Endothelial cell of umbilical vein (primary cell): ENCODE results near the gene MARVELD3. TPM values are rescaled to one million over a fixed set of nuclear protein-coding genes. Genes with fewer than 3 reads are reported as not detected.

Experiments
- BruUV-seq: library from RNA; stranded (reverse); fragments of 400-500 nt; replicated peaks from 2 replicates; lab custom pipeline; 2021; lab: Mats Ljungman, UMichigan
- CTCF ChIA-PET: fragments of 300-600, 350-600 bp; sonication (Branson Sonifier 250); formaldehyde crosslinking; loops from one replicate; lab custom pipeline; 2021; ENCODE audit warnings: antibody characterized with exemption, inconsistent platforms; lab: Charles Lee
- POLR2A ChIA-PET: fragments of 300-600, 350-600 bp; sonication (Branson Sonifier 250); formaldehyde crosslinking; loops from one replicate; lab custom pipeline; 2021; ENCODE audit warnings: antibody characterized with exemption, inconsistent platforms; lab: Charles Lee
- DNase-seq: peaks from one replicate; pipeline ENCODE4 v3.0.0-alpha.2; 2011; ENCODE audit warnings: low read depth, low spot score
- FAIRE-seq: peaks from 2 replicates; lab custom pipeline; 2011; peaks lifted over from hg19 to GRCh38; lab: Jason Lieb, UNC
- H2AFZ ChIP-seq: 2 replicates; pipeline ENCODE4 v1.6.0; 2012; ENCODE audit warnings: low read depth, low read length, control low read depth, inconsistent platforms
- H3K27ac ChIP-seq: 2 replicates; pipeline ENCODE4 v1.5.1; 2011; ENCODE audit warnings: low read depth, mild to moderate bottlenecking, control low read depth, low read length, moderate library complexity; ENCODE audit not compliant: insufficient read depth
- H3K27me3 ChIP-seq, 2 experiments: 2 replicates each; pipeline versions ENCODE4 v1.6.0 to v1.6.1; 2011; ENCODE audit warnings: low read length in 2 of 2, mixed read lengths in 1 of 2; ENCODE audit not compliant: control insufficient read depth in 2 of 2, insufficient read depth in 2 of 2
- H3K36me3 ChIP-seq, 2 experiments: 2 replicates in 1 of 2; 3 replicates in 1 of 2; pipeline ENCODE4 v1.5.1; 2011; ENCODE audit warnings: low read length in 2 of 2, mild to moderate bottlenecking in 1 of 2, moderate library complexity in 1 of 2; ENCODE audit not compliant: control insufficient read depth in 2 of 2, insufficient read depth in 2 of 2; ENCODE audit errors: extremely low read depth in 1 of 2
- H3K4me1 ChIP-seq: 3 replicates; pipeline ENCODE4 v1.5.1; 2011; ENCODE audit warnings: mild to moderate bottlenecking, low read length; ENCODE audit not compliant: control insufficient read depth, insufficient read depth; ENCODE audit errors: extremely low read depth
- H3K4me2 ChIP-seq: 2 replicates; pipeline ENCODE4 v1.6.1; 2011; ENCODE audit warnings: low read length, control low read depth, mixed read lengths; ENCODE audit not compliant: insufficient read depth
- H3K4me3 ChIP-seq, 3 experiments: fragments of 200-600 bp in 1 of 3; sonication (generic), shearing (Covaris generic) in 1 of 3; replicated peaks in 1 of 3; 2 replicates each; pipeline ENCODE4 v1.5.1; 2011 to 2016; ENCODE audit warnings: control low read depth in 3 of 3, low read length in 3 of 3, mild to moderate bottlenecking in 2 of 3, inconsistent platforms in 1 of 3, low read depth in 1 of 3, moderate library complexity in 1 of 3; ENCODE audit not compliant: insufficient read depth in 1 of 3
- H3K79me2 ChIP-seq: 2 replicates; pipeline ENCODE4 v1.6.0; 2012; ENCODE audit warnings: low read length, inconsistent platforms; ENCODE audit not compliant: control insufficient read depth, insufficient read depth
- H3K9ac ChIP-seq: replicated peaks from 2 replicates; pipeline ENCODE3; 2011; ENCODE audit warnings: low read length, control low read depth; ENCODE audit not compliant: insufficient read depth; ENCODE audit errors: extremely low read depth
- H3K9me1 ChIP-seq: replicated peaks from 3 replicates; pipeline ENCODE4 v1.6.0; 2011; ENCODE audit warnings: mild to moderate bottlenecking, low read length; ENCODE audit not compliant: control insufficient read depth, insufficient read depth; ENCODE audit errors: extremely low read depth
- H3K9me3 ChIP-seq: replicated peaks from 2 replicates; pipeline ENCODE4 v1.5.1; 2012; ENCODE audit warnings: low read length, inconsistent platforms; ENCODE audit not compliant: control insufficient read depth, insufficient read depth
- H4K20me1 ChIP-seq: replicated peaks from 2 replicates; pipeline ENCODE3; 2011; ENCODE audit warnings: mild to moderate bottlenecking, low read length; ENCODE audit not compliant: control insufficient read depth, insufficient read depth; ENCODE audit errors: extremely low read depth
- CTCF ChIP-seq, 2 donors: IDR thresholded peaks; 1 replicate in 1 of 2; 2 replicates in 1 of 2; pipeline ENCODE4 v1.5.1; 2011; ENCODE audit warnings: low read length in 2 of 2, mild to moderate bottlenecking in 2 of 2, moderate library complexity in 2 of 2, control low read depth in 1 of 2, inconsistent platforms in 1 of 2, low read depth in 1 of 2; ENCODE audit not compliant: insufficient read depth in 1 of 2; ENCODE audit errors: extremely low read depth in 1 of 2
- EZH2 ChIP-seq: IDR thresholded peaks from 2 replicates; pipeline ENCODE4 v1.6.1; 2012; ENCODE audit warnings: borderline replicate concordance, low read depth, mild to moderate bottlenecking, moderate library complexity, low read length, inconsistent platforms; ENCODE audit not compliant: severe bottlenecking
- FOS ChIP-seq: IDR thresholded peaks from 2 replicates; pipeline ENCODE4 v1.6.1; 2011; ENCODE audit warnings: mild to moderate bottlenecking, low read length, moderate library complexity, borderline replicate concordance; ENCODE audit not compliant: insufficient read depth
- GATA2 ChIP-seq: IDR thresholded peaks from 2 replicates; pipeline ENCODE4 v1.7.0; 2011; ENCODE audit warnings: low read depth, mild to moderate bottlenecking, moderate library complexity, mixed read lengths, low read length; ENCODE audit not compliant: insufficient read length, insufficient read depth
- JUN ChIP-seq: IDR thresholded peaks from 2 replicates; pipeline ENCODE4 v1.6.1; 2011; ENCODE audit warnings: borderline replicate concordance, low read depth; ENCODE audit not compliant: insufficient read length, insufficient read depth
- MYC ChIP-seq: IDR thresholded peaks from one replicate; pipeline ENCODE4 v1.6.1; 2011; ENCODE audit warnings: mild to moderate bottlenecking, low read depth, low read length
- POLR2A ChIP-seq: IDR thresholded peaks from 2 replicates; pipeline ENCODE4 v1.6.1; 2012; ENCODE audit warnings: low read depth, mild to moderate bottlenecking, control low read depth, low read length
- POLR2AphosphoS5 ChIP-seq: IDR thresholded peaks from 2 replicates; pipeline ENCODE4 v1.6.1; 2012; ENCODE audit warnings: low read depth, mild to moderate bottlenecking, control low read depth, low read length, moderate library complexity; ENCODE audit not compliant: insufficient read depth
- dilution Hi-C: fragments of 300-500 bp; cut with MboI; formaldehyde crosslinking; loops from one replicate; pipeline ENCODE4 v1.15.0; 2019; ENCODE audit warnings: low sequenced_read_pairs; ENCODE audit not compliant: extremely low pct_ligation_motif_present
- intact Hi-C: fragments of 100-400 bp; cut with micrococcal nuclease; formaldehyde crosslinking; loops from one replicate; pipeline ENCODE4 v1.10.0; 2022
- polyA plus RNA-seq, 4 experiments: library from polyadenylated mRNA; depleted of rRNA in 3 of 4; stranded (reverse) in 3 of 4; unstranded in 1 of 4; fragments of >200 nt; gene quantifications; 2 replicates each; pipeline versions ENCODE4 v1.2.1 to v1.2.3, GENCODE V29; 2011 to 2012; ENCODE audit warnings: missing spikeins in 1 of 4
- total RNA-seq: library from RNA; stranded (reverse); gene quantifications from 2 replicates; pipeline ENCODE4 v1.2.3, GENCODE V29; 2021
- TF ChIP-seq, protein P1 (sequence below): IDR thresholded peaks from 2 replicates; pipeline ENCODE4 v1.6.1; 2011; ENCODE audit not compliant: insufficient read depth, insufficient read length

Gene MARVELD3
- total and polyA plus RNA-seq, 2 donors (not counting 3 experiments of a cell fraction or from before 2014, with no cell fraction given) = not detected

- BruUV-seq = no TSS peak
- TF ChIP-seq EZH2 (no peak), GATA2 (no peak), POLR2A (no peak), CTCF (IDR thresholded peaks at IDR 0.05; ENCODE audit: extremely low read depth in 1 of 2, insufficient read depth in 1 of 2, low read depth in 1 of 2, low read length in 2 of 2) (no peak), FOS (no peak), MYC (no peak), JUN (no peak), POLR2AphosphoS5 (no peak)
- TF ChIP-seq, protein P1, sequence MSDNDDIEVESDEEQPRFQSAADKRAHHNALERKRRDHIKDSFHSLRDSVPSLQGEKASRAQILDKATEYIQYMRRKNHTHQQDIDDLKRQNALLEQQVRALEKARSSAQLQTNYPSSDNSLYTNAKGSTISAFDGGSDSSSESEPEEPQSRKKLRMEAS = no peak
- ChIA-PET POLR2A (no interaction called here), CTCF (interaction anchor here (0.9 to 2.3 kb wide), 2 partner anchors 212 to 291 kb away, joined by 3 to 8 read pairs; no protein-coding TSS in a partner anchor)
- no peaks in the 10 kb centered on the region for H3K9me3 ChIP-seq
- no peaks in the 10 kb centered on the region for H3K79me2 ChIP-seq
- intact Hi-C loops (no loop called here), dilution Hi-C loops (no loop called here)
- H3K4me3 ChIP-seq = no peak overlapping the region
- FAIRE-seq (no peak), DNase-seq (no peak)
- H3K27me3 ChIP-seq = no peaks in the 10 kb centered on the region
- H3K9me1 ChIP-seq = no peaks in the 10 kb centered on the region
- H3K4me2 ChIP-seq = no peak overlapping the region
- H3K27ac ChIP-seq = no peak overlapping the region
- H3K36me3 ChIP-seq = peaks cover 8 to 9% of the 10 kb centered on the region in 2 experiments
- no peak overlapping the region for H3K9ac ChIP-seq
- H3K4me1 ChIP-seq = no peaks in the 10 kb centered on the region
- H2AFZ ChIP-seq = no peak overlapping the region
- no peaks in the 10 kb centered on the region for H4K20me1 ChIP-seq
These were observed 44.0 kb downstream of the MARVELD3 start for GRCh38 chr16:71669926-71670536.
